HG03354 (cell line): ENCODE results near the gene STPG3.
"Not testable (repeated sequence)": the region's sequence is repeated elsewhere in the genome, so short reads cannot be mapped to it uniquely, and the experiment has no call there.

Experiments used
- ATAC-seq: cut with Tn5 transposase; IDR thresholded peaks from one replicate; pipeline ENCODE4 v1.9.1; 2021; ENCODE audit warnings: mild to moderate bottlenecking; ENCODE audit not compliant: unreplicated experiment, poor library complexity, severe bottlenecking

Gene STPG3

DNA sequence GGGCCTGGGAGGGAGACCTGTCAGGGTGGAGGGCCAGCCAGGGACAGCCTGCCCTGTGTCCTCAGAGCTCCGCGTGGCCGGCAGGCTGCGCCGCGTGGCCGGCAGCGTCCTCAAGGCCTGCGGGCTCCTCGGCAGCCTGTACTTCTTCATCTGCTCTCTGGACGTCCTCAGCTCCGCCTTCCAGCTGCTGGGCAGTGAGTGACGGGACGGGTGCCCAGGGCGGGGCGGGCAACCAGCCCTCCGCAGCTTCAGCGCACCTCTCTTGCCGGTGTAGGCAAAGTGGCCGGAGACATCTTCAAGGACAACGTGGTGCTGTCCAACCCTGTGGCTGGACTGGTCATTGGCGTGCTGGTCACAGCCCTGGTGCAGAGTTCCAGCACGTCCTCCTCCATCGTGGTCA, 18.6 kb upstream of the STPG3 start:
- ATAC-seq: no peak

- no peak for ATAC-seq
Observed at GRCh38 chr9:137233143-137233980, 17.7 kb upstream of the STPG3 start.

DNA sequence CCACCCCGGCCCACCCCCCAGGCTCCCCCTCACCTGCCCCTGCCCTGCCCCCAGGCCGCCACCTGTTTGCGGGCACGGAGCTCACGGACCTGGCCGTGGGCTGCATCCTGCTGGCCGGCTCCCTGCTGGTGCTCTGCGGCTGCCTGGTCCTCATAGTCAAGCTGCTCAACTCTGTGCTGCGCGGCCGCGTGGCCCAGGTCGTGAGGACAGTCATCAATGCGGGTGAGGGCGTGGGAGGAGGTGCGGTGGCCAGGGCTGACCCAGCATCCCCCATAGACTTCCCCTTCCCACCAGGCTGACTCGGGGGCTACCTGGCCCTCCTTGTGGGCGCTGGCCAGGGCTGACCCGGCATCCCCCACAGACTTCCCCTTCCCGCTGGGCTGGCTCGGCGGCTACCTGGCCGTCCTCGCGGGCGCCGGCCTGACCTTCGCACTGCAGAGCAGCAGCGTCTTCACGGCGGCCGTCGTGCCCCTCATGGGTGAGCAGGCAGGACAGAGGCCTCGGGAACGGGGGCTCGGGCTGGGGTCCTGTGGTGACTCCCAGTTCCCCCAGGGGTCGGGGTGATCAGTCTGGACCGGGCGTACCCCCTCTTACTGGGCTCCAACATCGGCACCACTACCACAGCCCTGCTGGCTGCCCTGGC, 16.9 kb upstream of the STPG3 start:
- no peak for ATAC-seq

DNA sequence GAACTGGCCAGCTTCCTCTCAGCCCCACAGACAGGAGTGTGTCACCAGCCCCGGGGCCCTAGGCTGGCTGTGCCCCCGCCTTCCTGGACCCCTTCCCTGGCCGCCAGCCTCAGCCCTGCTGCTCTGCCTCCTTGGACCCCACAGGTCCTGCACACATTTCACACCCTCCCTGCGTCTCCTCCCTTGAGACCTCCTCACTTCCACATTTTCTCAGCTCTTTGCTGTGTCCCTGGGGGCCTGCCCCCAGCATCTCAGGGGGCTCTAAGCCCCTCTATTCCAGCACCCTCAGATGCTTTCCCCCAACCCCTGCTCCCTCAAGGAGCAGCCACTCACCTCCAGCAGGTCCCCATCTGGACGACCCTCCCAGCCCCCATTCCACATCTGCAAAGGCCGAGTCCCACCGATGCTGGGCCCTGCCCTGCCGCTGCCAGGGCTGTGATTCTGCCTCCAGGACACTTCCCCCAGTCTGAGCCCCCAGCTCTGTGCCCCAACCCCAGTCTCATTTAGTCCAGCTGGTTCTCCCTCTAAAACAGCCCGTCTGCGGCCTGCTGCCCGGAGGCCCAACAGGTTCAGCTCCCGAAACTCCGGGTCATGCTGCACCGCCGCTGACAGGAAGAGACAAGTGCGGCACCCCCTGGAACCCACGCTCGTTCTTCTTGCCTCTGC, 16.2 kb upstream of the STPG3 start:
- ATAC-seq: no peak

- ATAC-seq: no peak
Observed at GRCh38 chr9:137235424-137236237, 15.5 kb upstream of the STPG3 start.

GRCh38 chr9:137236238-137236935, 14.7 kb upstream of the STPG3 start:
- peak; percentile 25 for ATAC-seq

GRCh38 chr9:137236936-137237421, 14.1 kb upstream of the STPG3 start:
- no peak for ATAC-seq

- no peak for ATAC-seq
Observed at GRCh38 chr9:137237759-137238726, 13.0 kb upstream of the STPG3 start.

DNA sequence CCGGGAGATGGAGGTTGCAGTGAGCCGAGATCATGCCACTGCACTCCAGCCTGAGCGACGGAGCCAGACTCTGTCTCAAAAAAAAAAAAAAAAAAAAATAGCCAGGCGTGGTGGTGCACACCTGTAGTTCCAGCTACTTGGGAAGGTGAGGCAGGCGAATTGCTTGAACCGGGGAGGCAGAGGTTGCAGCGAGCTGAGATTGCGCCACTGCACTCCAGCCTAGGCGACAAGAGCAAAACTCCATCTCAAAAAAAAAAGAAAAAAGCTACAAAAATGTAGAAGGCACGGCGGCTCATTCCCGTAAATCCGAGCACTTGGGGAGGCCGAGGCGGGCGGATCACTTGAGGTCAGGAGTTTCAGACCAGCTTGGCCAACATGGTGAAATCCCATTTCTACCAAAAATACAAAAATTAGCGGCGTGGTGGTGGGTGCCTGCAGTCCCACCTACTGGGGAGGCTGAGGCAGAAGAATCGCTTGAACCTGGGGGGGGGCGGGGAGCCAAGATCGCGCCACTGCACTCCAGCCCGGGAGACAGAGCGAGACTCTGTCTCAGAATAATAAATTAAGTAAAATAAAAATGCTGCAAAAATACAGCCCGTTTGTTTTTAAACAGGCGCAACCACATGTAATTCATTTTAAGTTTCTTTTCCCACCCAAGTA, 11.4 kb upstream of the STPG3 start:
- not testable (repeated sequence) for ATAC-seq

- ATAC-seq: peak; percentile 33
Observed at GRCh38 chr9:137240318-137240840, 10.7 kb upstream of the STPG3 start.

- ATAC-seq: peak; percentile 77
Observed at GRCh38 chr9:137240841-137241489, 10.1 kb upstream of the STPG3 start, which contains the start of gene TUBB4B. Gene TUBB4B (plus strand): TSS chr9:137241287. CDS start chr9:137241361, 74 bp downstream.

DNA sequence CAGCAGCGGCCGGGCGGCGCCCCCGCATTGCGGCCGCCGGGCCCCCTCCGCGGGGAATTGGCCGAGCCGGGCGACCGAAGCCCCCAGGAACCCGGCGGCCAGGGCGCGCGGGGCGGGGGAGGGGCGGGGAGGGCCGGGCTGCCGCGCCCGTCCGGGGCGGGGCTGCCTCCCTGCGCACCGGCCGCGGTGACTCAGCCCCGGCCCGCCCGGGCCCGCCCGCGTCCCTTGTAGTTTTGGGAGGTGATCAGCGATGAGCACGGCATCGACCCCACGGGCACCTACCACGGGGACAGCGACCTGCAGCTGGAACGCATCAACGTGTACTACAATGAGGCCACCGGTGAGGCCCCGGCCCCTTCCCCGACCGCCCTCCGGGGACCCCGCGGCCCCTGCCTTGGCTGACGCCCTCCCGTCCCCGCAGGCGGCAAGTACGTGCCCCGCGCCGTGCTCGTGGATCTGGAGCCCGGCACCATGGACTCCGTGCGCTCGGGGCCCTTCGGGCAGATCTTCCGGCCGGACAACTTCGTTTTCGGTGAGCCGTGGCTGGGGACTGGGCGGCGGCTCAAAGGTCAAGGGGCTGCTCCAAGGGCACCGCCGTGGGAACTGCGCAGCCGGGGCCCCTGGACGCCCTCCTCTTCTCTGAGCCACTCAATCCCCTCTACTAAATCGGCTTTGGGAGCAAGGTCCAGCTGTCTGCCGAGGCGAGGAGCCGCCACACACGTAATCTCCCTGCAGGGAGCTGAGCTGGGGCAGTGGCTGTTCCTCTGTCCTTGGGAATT, 9.4 kb upstream of the STPG3 start:
- peak; percentile 1 for ATAC-seq

DNA sequence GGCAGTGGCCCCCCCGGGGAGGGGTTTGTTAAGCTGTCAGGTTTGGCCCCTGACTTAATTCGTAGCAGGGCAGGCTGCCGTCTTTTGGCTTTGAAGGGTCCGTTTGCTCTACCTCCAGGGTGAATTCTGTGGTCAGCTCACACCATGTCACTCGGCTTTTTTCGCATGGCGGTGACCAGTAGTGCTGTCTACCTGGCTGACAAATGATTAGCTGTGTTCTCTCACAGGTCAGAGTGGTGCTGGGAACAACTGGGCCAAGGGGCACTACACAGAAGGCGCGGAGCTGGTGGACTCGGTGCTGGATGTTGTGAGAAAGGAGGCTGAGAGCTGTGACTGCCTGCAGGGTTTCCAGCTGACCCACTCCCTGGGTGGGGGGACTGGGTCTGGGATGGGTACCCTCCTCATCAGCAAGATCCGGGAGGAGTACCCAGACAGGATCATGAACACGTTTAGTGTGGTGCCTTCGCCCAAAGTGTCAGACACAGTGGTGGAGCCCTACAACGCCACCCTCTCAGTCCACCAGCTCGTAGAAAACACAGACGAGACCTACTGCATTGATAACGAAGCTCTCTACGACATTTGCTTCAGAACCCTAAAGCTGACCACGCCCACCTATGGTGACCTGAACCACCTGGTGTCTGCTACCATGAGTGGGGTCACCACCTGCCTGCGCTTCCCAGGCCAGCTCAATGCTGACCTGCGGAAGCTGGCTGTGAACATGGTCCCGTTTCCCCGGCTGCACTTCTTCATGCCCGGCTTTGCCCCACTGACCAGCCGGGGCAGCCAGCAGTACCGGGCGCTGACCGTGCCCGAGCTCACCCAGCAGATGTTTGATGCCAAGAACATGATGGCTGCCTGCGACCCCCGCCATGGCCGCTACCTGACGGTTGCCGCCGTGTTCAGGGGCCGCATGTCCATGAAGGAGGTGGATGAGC, 8.6 kb upstream of the STPG3 start:
- ATAC-seq: no peak

DNA sequence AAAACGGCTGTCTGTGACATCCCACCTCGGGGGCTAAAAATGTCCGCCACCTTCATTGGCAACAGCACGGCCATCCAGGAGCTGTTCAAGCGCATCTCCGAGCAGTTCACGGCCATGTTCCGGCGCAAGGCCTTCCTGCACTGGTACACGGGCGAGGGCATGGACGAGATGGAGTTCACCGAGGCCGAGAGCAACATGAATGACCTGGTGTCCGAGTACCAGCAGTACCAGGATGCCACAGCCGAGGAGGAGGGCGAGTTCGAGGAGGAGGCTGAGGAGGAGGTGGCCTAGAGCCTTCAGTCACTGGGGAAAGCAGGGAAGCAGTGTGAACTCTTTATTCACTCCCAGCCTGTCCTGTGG, 7.8 kb upstream of the STPG3 start:
- ATAC-seq: not testable (repeated sequence)
